HepG2 (cell line): ENCODE data around the gene HACE1. TPM values are rescaled to one million over a fixed set of nuclear protein-coding genes. Genes with fewer than 3 reads are reported as not detected.

ENCODE experiments used
- ATAC-seq: fragments of 200-7000 bp; cut with Tn5 transposase; 3 replicates; pipeline ENCODE4 v1.9.1; 2020; ENCODE audit warnings: mild to moderate bottlenecking, moderate library complexity
- BruUV-seq: library from RNA; stranded (reverse); fragments of 400-500 nt; replicated peaks from 2 replicates; lab custom pipeline; 2021; lab: Mats Ljungman, UMichigan
- CTCF ChIA-PET: fragments of 300-600 bp; formaldehyde crosslinking; extraction: SDS; loops from one replicate; lab custom pipeline; 2021; ENCODE audit warnings: low total read pairs, inconsistent platforms, low intra/inter-chr PET ratio; lab: Yijun Ruan, JAX
- POLR2A ChIA-PET: fragments of 350-600 bp; sonication (Branson Sonifier 250); formaldehyde crosslinking; loops from one replicate; lab custom pipeline; 2020; ENCODE audit warnings: antibody characterized with exemption, inconsistent platforms; lab: Yijun Ruan, JAX
- DNase-seq: peaks from one replicate; pipeline ENCODE4 v3.0.0-alpha.2; 2015; ENCODE audit warnings: low spot score
- FAIRE-seq: peaks from 3 replicates; lab custom pipeline; 2011; peaks lifted over from hg19 to GRCh38; lab: Jason Lieb, UNC
- H2AFZ ChIP-seq: one replicate; pipeline ENCODE4 v1.6.1; 2011; ENCODE audit warnings: low read length, inconsistent platforms
- H3K27ac ChIP-seq: fragments of 300-600 bp; 3 replicates; pipeline ENCODE4 v1.8.0; 2011; ENCODE audit warnings: mixed run types, mild to moderate bottlenecking, mixed read lengths, low read length, inconsistent platforms; ENCODE audit not compliant: insufficient read depth; ENCODE audit errors: extremely low read length
- H3K27me3 ChIP-seq, 2 experiments: fragments of 200-600 bp in 1 of 2; 2 replicates in 1 of 2; 3 replicates in 1 of 2; pipeline versions ENCODE4 v1.6.0 to v1.8.0; 2011; ENCODE audit warnings: low read length in 2 of 2, mild to moderate bottlenecking in 2 of 2, moderate library complexity in 2 of 2, inconsistent platforms in 1 of 2; ENCODE audit not compliant: insufficient read depth in 2 of 2, control insufficient read depth in 1 of 2
- H3K36me3 ChIP-seq, 2 experiments: fragments of 200-600 bp in 1 of 2; replicated peaks in 1 of 2; 2 replicates in 1 of 2; 3 replicates in 1 of 2; pipeline versions ENCODE4 v1.5.1 to v1.8.0; 2011; ENCODE audit warnings: low read length in 2 of 2, inconsistent platforms in 1 of 2; ENCODE audit not compliant: insufficient read depth in 2 of 2, control insufficient read depth in 1 of 2
- H3K4me1 ChIP-seq: 2 replicates; pipeline ENCODE4 v1.5.1; 2012; ENCODE audit warnings: low read length, inconsistent platforms; ENCODE audit not compliant: insufficient read depth
- H3K4me2 ChIP-seq: 2 replicates; pipeline ENCODE4 v1.6.0; 2011; ENCODE audit warnings: low read depth, low read length, inconsistent platforms
- H3K4me3 ChIP-seq, 3 experiments: fragments of 200-600 bp in 1 of 3; sonication (generic), shearing (Covaris generic) in 1 of 3; replicated peaks in 1 of 3; 2 replicates each; pipeline ENCODE4 v1.5.1; 2011 to 2016; ENCODE audit warnings: low read length in 3 of 3, inconsistent platforms in 2 of 3, low read depth in 2 of 3, mild to moderate bottlenecking in 2 of 3, control low read depth in 1 of 3, mixed read lengths in 1 of 3; ENCODE audit not compliant: insufficient read depth in 1 of 3
- H3K79me2 ChIP-seq: one replicate; pipeline ENCODE4 v1.6.1; 2011; ENCODE audit warnings: low read length, inconsistent platforms; ENCODE audit not compliant: insufficient read depth
- H3K9ac ChIP-seq: 2 replicates; pipeline ENCODE4 v1.6.0; 2011; ENCODE audit warnings: mild to moderate bottlenecking, low read depth, low read length, inconsistent platforms; ENCODE audit not compliant: insufficient read depth
- H3K9me3 ChIP-seq: 2 replicates; pipeline ENCODE4 v1.5.1; 2012; ENCODE audit warnings: mild to moderate bottlenecking, low read length
- H4K20me1 ChIP-seq: 2 replicates; pipeline ENCODE4 v1.6.0; 2011; ENCODE audit warnings: inconsistent platforms, mild to moderate bottlenecking, low read length, moderate library complexity; ENCODE audit not compliant: insufficient read depth
- DMAP1 ChIP-seq: IDR thresholded peaks from 2 replicates; pipeline ENCODE4 v1.6.1; 2016
- KAT8 ChIP-seq: IDR thresholded peaks from 2 replicates; pipeline ENCODE4 v1.6.1; 2016; ENCODE audit warnings: missing genetic modification reagents, missing compliant biosample characterization
- KDM1A ChIP-seq: IDR thresholded peaks from 2 replicates; pipeline ENCODE4 v1.6.1; 2016; ENCODE audit warnings: missing compliant biosample characterization
- MAZ ChIP-seq, 2 experiments: sonication (generic) in 1 of 2; formaldehyde crosslinking in 1 of 2; IDR thresholded peaks; 2 replicates each; pipeline versions ENCODE4 v1.5.0 to v1.6.1; 2012 to 2020; ENCODE audit warnings: low read depth in 2 of 2, mild to moderate bottlenecking in 2 of 2, borderline replicate concordance in 1 of 2, improper control_type of control experiment in 1 of 2, low read length in 1 of 2, missing genetic modification reagents in 1 of 2, moderate library complexity in 1 of 2
- POLR2A ChIP-seq, 2 experiments: IDR thresholded peaks; 2 replicates each; pipeline ENCODE4 v1.6.1; 2011; ENCODE audit warnings: low read depth in 2 of 2, low read length in 2 of 2, mild to moderate bottlenecking in 1 of 2, moderate library complexity in 1 of 2; ENCODE audit not compliant: insufficient read depth in 1 of 2
- ZNF850 ChIP-seq: sonication (generic); formaldehyde crosslinking; conservative IDR thresholded peaks from 2 replicates; pipeline ENCODE4 v1.9.0; 2021; ENCODE audit warnings: mild to moderate bottlenecking, missing genetic modification reagents
- ZNF879 ChIP-seq: sonication (generic); formaldehyde crosslinking; IDR thresholded peaks from 2 replicates; pipeline ENCODE4 v1.8.1; 2023; ENCODE audit warnings: missing genetic modification reagents
- ZUFSP ChIP-seq: sonication (generic); formaldehyde crosslinking; IDR thresholded peaks from 2 replicates; pipeline ENCODE4 v1.9.0; 2021; ENCODE audit warnings: missing genetic modification reagents, mild to moderate bottlenecking, borderline replicate concordance
- WGBS: methylation state at CpG from one replicate; pipeline ENCODE4 v1.1.6; 2017; ENCODE audit warnings: low lambda C conversion rate; 5-methylcytosine and 5-hydroxymethylcytosine counted together
- in situ Hi-C: cut with HindIII; loops from 2 replicates; pipeline ENCODE4 v1.10.0; 2017; ENCODE audit warnings: low pct_unique_long_range_greater_than_20kb; ENCODE audit not compliant: extremely low pct_ligation_motif_present
- intact Hi-C: fragments of 100-400 bp; cut with micrococcal nuclease; formaldehyde crosslinking; loops from one replicate; pipeline ENCODE4 v1.10.0; 2022; ENCODE audit not compliant: unreplicated experiment
- polyA plus RNA-seq, 8 experiments: library from polyadenylated mRNA; depleted of rRNA in 3 of 8; stranded (reverse) in 7 of 8; unstranded in 1 of 8; fragments of >200 nt; fragmentation: Illumina TruSeq in 4 of 8; extraction: Trizol in 4 of 8; gene quantifications; 2 replicates each; pipeline versions ENCODE4 v1.2.1 to v1.2.3, GENCODE V29; 2011 to 2016; ENCODE audit warnings: low read depth in 4 of 8, missing spikeins in 1 of 8, mixed read lengths in 1 of 8; ENCODE audit not compliant: insufficient read depth in 1 of 8
- total RNA-seq, 5 experiments: library from RNA; depleted of rRNA; stranded (reverse); fragments of >200 nt; fragmentation: Illumina TruSeq; extraction: Trizol; gene quantifications; 2 replicates each; pipeline ENCODE4 v1.2.3, GENCODE V29; 2016; ENCODE audit warnings: low read depth in 1 of 5

The HACE1 gene
- total and polyA plus RNA-seq, 2 of the 13 experiments (the other 11 are each of a cell fraction or from before 2014, with no cell fraction given): 8.9 to 11.4 TPM

GRCh38 chr6:104788400-104788799 is 71.3 kb downstream of the HACE1 start:
- Histone ChIP-seq H3K4me3 (no peak overlapping the region), H3K9me3 (no peaks in the 10 kb centered on the region), H3K27me3 (no peaks in the 10 kb centered on the region), H3K4me2 (no peak overlapping the region), H3K36me3 (0 out of 5 replicates have a peak, but pooled peaks cover 0 to 6% of the 10 kb centered on the region in 2 experiments), H4K20me1 (no peaks in the 10 kb centered on the region), H3K9ac (no peak overlapping the region), H3K4me1 (peaks cover 4% of the 10 kb centered on the region), H3K79me2 (no peaks in the 10 kb centered on the region), H3K27ac (no peak overlapping the region), H2AFZ (no peak overlapping the region)
- BruUV-seq: no TSS peak
- intact Hi-C loops: loop anchor here (2.0 kb wide), 1 partner anchor 70 kb away; the partner anchor contains the start of gene HACE1
- TF ChIP-seq ZNF850 (CRISPR knock-in tag) (no peak), ZUFSP (CRISPR knock-in tag) (no peak), KAT8 (CRISPR knock-in tag) (no peak), DMAP1 (CRISPR knock-in tag) (no peak), ZNF879 (CRISPR knock-in tag) (no peak), MAZ (IDR thresholded peaks at IDR 0.05; ENCODE audit: borderline replicate concordance, low read depth, low read length) (no peak), MAZ (CRISPR knock-in tag; IDR thresholded peaks at IDR 0.05; ENCODE audit: low read depth) (no peak), POLR2A (IDR thresholded peaks at IDR 0.05; ENCODE audit: insufficient read depth in 1 of 2, low read depth in 2 of 2, low read length in 2 of 2) (no peak), KDM1A (CRISPR knock-in tag) (no peak)
- CTCF ChIA-PET: no interaction called here
- in situ Hi-C loops: no loop called here
- 94% methylated on average over 2 of the region's 2 CpGs for WGBS
- ATAC-seq: no peak
- FAIRE-seq: no peak
- no peak for DNase-seq
- POLR2A ChIA-PET: no interaction called here
